B cell (primary cell): ENCODE data around the gene ANO9. TPM values are rescaled to one million over a fixed set of nuclear protein-coding genes. Genes with fewer than 3 reads are reported as not detected.

Source experiments
- ATAC-seq: fragments of 200-7000 bp; cut with Tn5 transposase; one replicate; pipeline ENCODE4 v1.10.0; 2021; ENCODE audit warnings: low read depth, mild to moderate bottlenecking, moderate number of reproducible peaks, moderate library complexity
- CTCF ChIA-PET: fragments of 350-600 bp; sonication (Branson Sonifier 250); formaldehyde crosslinking; loops from one replicate; lab custom pipeline; 2021; ENCODE audit warnings: antibody characterized with exemption, inconsistent platforms; lab: Charles Lee
- POLR2A ChIA-PET: fragments of 350-600 bp; sonication (Branson Sonifier 250); formaldehyde crosslinking; loops from one replicate; lab custom pipeline; 2021; ENCODE audit warnings: antibody characterized with exemption; lab: Charles Lee
- DNase-seq: peaks from one replicate; pipeline ENCODE4 v3.0.0; 2013
- H2AFZ ChIP-seq: 2 replicates; pipeline ENCODE4 v1.6.1; 2012; ENCODE audit warnings: mild to moderate bottlenecking, low read depth, low read length; ENCODE audit not compliant: insufficient read depth, poor library complexity, severe bottlenecking
- H3K27ac ChIP-seq, 2 donors: 1 replicate in 1 of 2; 2 replicates in 1 of 2; pipeline ENCODE4 v1.5.1; 2012 to 2013; ENCODE audit warnings: low read length in 2 of 2, mild to moderate bottlenecking in 2 of 2, moderate library complexity in 1 of 2
- H3K27me3 ChIP-seq, 4 experiments: fragments of 200-600 bp in 1 of 4; sonication (generic) in 1 of 4; replicated peaks in 1 of 4; 1 replicate in 2 of 4; 2 replicates in 2 of 4; pipeline versions ENCODE4 v1.6.1 to v1.7.0; 2013 to 2016; ENCODE audit warnings: low read length in 3 of 4, mild to moderate bottlenecking in 2 of 4, mixed read lengths in 1 of 4, moderate library complexity in 1 of 4; ENCODE audit not compliant: insufficient read depth in 4 of 4, control insufficient read depth in 3 of 4; ENCODE audit errors: control extremely low read depth in 1 of 4
- H3K36me3 ChIP-seq, 2 experiments: replicated peaks in 1 of 2; 1 replicate in 1 of 2; 2 replicates in 1 of 2; pipeline versions ENCODE4 v1.6.1 to v1.7.1; 2013; ENCODE audit warnings: low read length in 1 of 2; ENCODE audit not compliant: insufficient read depth in 2 of 2, control insufficient read depth in 1 of 2; ENCODE audit errors: control extremely low read depth in 1 of 2, extremely low read depth in 1 of 2
- H3K4me1 ChIP-seq, 2 donors: fragments of 200-600 bp in 1 of 2; sonication (generic) in 1 of 2; 1 replicate in 1 of 2; 2 replicates in 1 of 2; pipeline versions ENCODE4 v1.5.1 to v1.6.1; 2013 to 2017; ENCODE audit warnings: low read length in 2 of 2; ENCODE audit not compliant: control insufficient read depth in 2 of 2, insufficient read depth in 2 of 2
- H3K4me2 ChIP-seq: replicated peaks from 2 replicates; pipeline ENCODE3; 2012; ENCODE audit warnings: mild to moderate bottlenecking, low read depth, low read length; ENCODE audit not compliant: poor library complexity, severe bottlenecking
- H3K4me3 ChIP-seq, 5 experiments: fragments of 200-600 bp in 1 of 5; sonication (generic) in 1 of 5; 1 replicate in 3 of 5; 2 replicates in 2 of 5; pipeline versions ENCODE4 v1.5.1 to v1.7.0; 2011 to 2016; ENCODE audit warnings: low read length in 4 of 5, mild to moderate bottlenecking in 4 of 5, low read depth in 2 of 5, control low read depth in 1 of 5, moderate library complexity in 1 of 5; ENCODE audit not compliant: insufficient read depth in 1 of 5; ENCODE audit errors: control extremely low read depth in 1 of 5, extremely low read depth in 1 of 5
- H3K79me2 ChIP-seq: fragments of 200-600 bp; sonication (generic); one replicate; pipeline ENCODE4 v1.6.0; 2016; ENCODE audit warnings: low read length; ENCODE audit not compliant: control insufficient read depth, insufficient read depth
- H3K9ac ChIP-seq: fragments of 200-600 bp; sonication (generic); 2 replicates; pipeline ENCODE4 v1.6.1; 2017; ENCODE audit warnings: mild to moderate bottlenecking, low read length, moderate library complexity
- H3K9me3 ChIP-seq, 3 donors: one replicate each; pipeline versions ENCODE4 v1.6.1 to v1.7.1; 2013; ENCODE audit warnings: low read length in 2 of 3; ENCODE audit not compliant: control insufficient read depth in 2 of 3, insufficient read depth in 1 of 3; ENCODE audit errors: control extremely low read depth in 1 of 3
- H4K20me1 ChIP-seq: 2 replicates; pipeline ENCODE4 v1.6.0; 2012; ENCODE audit warnings: mild to moderate bottlenecking, low read length; ENCODE audit not compliant: insufficient read depth, control insufficient read depth, poor library complexity, severe bottlenecking
- H3K27ac Mint-ChIP-seq: one replicate; pipeline ENCODE4 v1.8.0; 2021; ENCODE audit warnings: mixed read lengths
- H3K27me3 Mint-ChIP-seq: one replicate; pipeline ENCODE4 v1.8.0; 2021; ENCODE audit warnings: mixed read lengths
- H3K4me1 Mint-ChIP-seq: one replicate; pipeline ENCODE4 v1.8.0; 2021; ENCODE audit warnings: mixed read lengths
- H3K4me3 Mint-ChIP-seq: one replicate; pipeline ENCODE4 v1.8.0; 2021; ENCODE audit warnings: mixed read lengths
- H3K9me3 Mint-ChIP-seq: one replicate; pipeline ENCODE4 v1.8.0; 2022; ENCODE audit warnings: mixed read lengths; ENCODE audit not compliant: insufficient read depth
- CTCF ChIP-seq: fragments of 200-600 bp; IDR thresholded peaks from one replicate; pipeline ENCODE4 v1.8.0; 2022; ENCODE audit warnings: antibody characterized with exemption, mild to moderate bottlenecking
- EZH2 ChIP-seq: IDR thresholded peaks from 2 replicates; pipeline ENCODE4 v1.6.1; 2012; ENCODE audit warnings: borderline replicate concordance, low read depth, mild to moderate bottlenecking, moderate library complexity, low read length; ENCODE audit not compliant: insufficient read depth, poor library complexity, severe bottlenecking
- WGBS: methylation state at CpG from one replicate; pipeline ENCODE4 v1.1.5; 2013; ENCODE audit warnings: missing lambda C conversion rate; ENCODE audit not compliant: insufficient coverage; 5-methylcytosine and 5-hydroxymethylcytosine counted together
- intact Hi-C: fragments of 100-400 bp; cut with micrococcal nuclease; formaldehyde crosslinking; loops from one replicate; pipeline ENCODE4 v1.10.0; 2022
- polyA plus RNA-seq: library from polyadenylated mRNA; depleted of rRNA; stranded (reverse); fragments of >200 nt; gene quantifications from 2 replicates; pipeline ENCODE4 v1.2.3, GENCODE V29; 2012
- total RNA-seq, 2 donors: library from RNA; stranded (reverse); fragments of 120-200 nt in 1 of 2; gene quantifications; 1 replicate in 1 of 2; 2 replicates in 1 of 2; pipeline versions ENCODE4 v1.2.3 to v1.2.4, GENCODE V29; 2013 to 2022

Gene ANO9
- total and polyA plus RNA-seq, 2 donors (not counting 1 experiment from before 2014, with no cell fraction given) = 62.0 to 107 TPM

GRCh38 chr11:454801-455565 lies 13.2 kb upstream of the ANO9 start:
- POLR2A ChIA-PET = no interaction called here
- H2AFZ ChIP-seq = no peak overlapping the region
- WGBS = 92% methylated on average over 14 of the region's 14 CpGs
- no peak for ATAC-seq
- peaks cover 31 to 39% of the 10 kb centered on the region in 2 donors for H3K4me1 ChIP-seq
- H3K4me2 ChIP-seq = no peak overlapping the region
- CTCF ChIA-PET = no interaction called here
- H3K9me3 ChIP-seq = no peaks in the 10 kb centered on the region
- H3K4me3 ChIP-seq = no peak overlapping the region
- H4K20me1 ChIP-seq = peaks cover 8% of the 10 kb centered on the region
- no peaks in the 10 kb centered on the region for H3K9me3 Mint-ChIP-seq
- no peak overlapping the region for H3K9ac ChIP-seq
- H3K4me1 Mint-ChIP-seq = peaks cover 32% of the 10 kb centered on the region
- no peak overlapping the region for H3K4me3 Mint-ChIP-seq
- no peaks in the 10 kb centered on the region for H3K27me3 Mint-ChIP-seq
- intact Hi-C loops = loop anchor here (10.0 kb wide), 1 partner anchor 340 kb away; the partner anchor contains the start of genes CEND1 and SLC25A22
- peaks cover 37% of the 10 kb centered on the region for H3K79me2 ChIP-seq
- no peak overlapping the region for H3K27ac Mint-ChIP-seq
- H3K36me3 ChIP-seq = peaks cover 0 to 10% of the 10 kb centered on the region in 2 experiments
- no peak for DNase-seq
- TF ChIP-seq EZH2 (no peak), CTCF (no peak)
- H3K27me3 ChIP-seq = no peaks in the 10 kb centered on the region
- no peak overlapping the region for H3K27ac ChIP-seq

GRCh38 chr11:454043-454442 lies 12.2 kb upstream of the ANO9 start:
- no peaks in the 10 kb centered on the region for H3K9me3 ChIP-seq
- Mint-ChIP-seq H3K9me3 (no peaks in the 10 kb centered on the region), H3K4me3 (no peak overlapping the region), H3K4me1 (peaks cover 35% of the 10 kb centered on the region), H3K27me3 (no peaks in the 10 kb centered on the region), H3K27ac (no peak overlapping the region)
- H3K36me3 ChIP-seq = peaks cover 0 to 7% of the 10 kb centered on the region in 2 experiments
- peaks cover 38 to 48% of the 10 kb centered on the region in 2 donors for H3K4me1 ChIP-seq
- ChIA-PET CTCF (no interaction called here), POLR2A (no interaction called here)
- H3K27ac ChIP-seq = no peak overlapping the region
- no peak for TF ChIP-seq EZH2
- TF ChIP-seq CTCF = no peak
- DNase-seq = no peak
- H3K79me2 ChIP-seq = peaks cover 35% of the 10 kb centered on the region
- intact Hi-C loops = loop anchor here (10.0 kb wide), 1 partner anchor 341 kb away; the partner anchor contains the start of genes CEND1 and SLC25A22
- no peak for ATAC-seq
- H3K27me3 ChIP-seq = no peaks in the 10 kb centered on the region
- H4K20me1 ChIP-seq = peaks cover 1% of the 10 kb centered on the region
- no peak overlapping the region for H3K9ac ChIP-seq
- no peak overlapping the region for H3K4me2 ChIP-seq
- H2AFZ ChIP-seq = no peak overlapping the region
- WGBS = 92% methylated on average over 9 of the region's 9 CpGs
- no peak overlapping the region for H3K4me3 ChIP-seq
